Neural cell (in vitro differentiated cells): Measurements from ENCODE around the gene VPS13D. TPM values are rescaled to one million over a fixed set of nuclear protein-coding genes. Genes with fewer than 3 reads are reported as not detected.

Source experiments
- H2AFZ ChIP-seq: fragments of 200-600, 300-800 bp; sonication (generic), shearing (Covaris generic); 2 replicates; pipeline ENCODE4 v1.6.0; 2014; ENCODE audit warnings: low read depth, mild to moderate bottlenecking, antibody characterized with exemption, low read length, moderate library complexity
- H3F3A ChIP-seq: fragments of 200-600 bp; shearing (Covaris generic); 2 replicates; pipeline ENCODE4 v1.6.1; 2016; ENCODE audit warnings: mild to moderate bottlenecking, moderate library complexity, mixed read lengths, antibody characterized with exemption, low read length; ENCODE audit not compliant: insufficient read depth, poor library complexity, severe bottlenecking
- H3K27ac ChIP-seq: fragments of 200-600, 300-800 bp; sonication (generic), shearing (Covaris generic); 2 replicates; pipeline ENCODE4 v1.5.1; 2014; ENCODE audit warnings: mild to moderate bottlenecking, low read length, moderate library complexity
- H3K27me3 ChIP-seq: fragments of 300-800, 200-600 bp; sonication (generic), shearing (Covaris generic); 2 replicates; pipeline ENCODE4 v1.6.0; 2014; ENCODE audit warnings: mild to moderate bottlenecking, low read depth, low read length, moderate library complexity; ENCODE audit not compliant: insufficient read depth
- H3K36me3 ChIP-seq: fragments of 300-800, 200-600 bp; sonication (generic), shearing (Covaris generic); 2 replicates; pipeline ENCODE4 v1.5.1; 2014; ENCODE audit warnings: mild to moderate bottlenecking, antibody characterized with exemption, low read length, moderate library complexity; ENCODE audit not compliant: insufficient read depth
- H3K4me2 ChIP-seq: fragments of 300-800, 200-600 bp; sonication (generic), shearing (Covaris generic); 2 replicates; pipeline ENCODE4 v1.6.0; 2014; ENCODE audit warnings: mild to moderate bottlenecking, low read length
- H3K4me3 ChIP-seq: fragments of 300-800, 200-600 bp; sonication (generic), shearing (Covaris generic); 2 replicates; pipeline ENCODE4 v1.5.1; 2014; ENCODE audit warnings: mild to moderate bottlenecking, low read length, moderate library complexity
- H3K79me2 ChIP-seq: fragments of 200-600 bp; shearing (Covaris generic); replicated peaks from 2 replicates; pipeline ENCODE4 v1.6.0; 2014; ENCODE audit warnings: mild to moderate bottlenecking, low read length, moderate library complexity; ENCODE audit not compliant: insufficient read depth
- H3K9ac ChIP-seq: fragments of 300-800, 200-600 bp; sonication (generic), shearing (Covaris generic); 2 replicates; pipeline ENCODE4 v1.6.1; 2016; ENCODE audit warnings: mild to moderate bottlenecking, low read length, mixed read lengths
- H3K9me2 ChIP-seq: fragments of 200-600 bp; shearing (Covaris generic); 2 replicates; pipeline ENCODE4 v1.6.1; 2016; ENCODE audit warnings: mild to moderate bottlenecking, low read length, mixed read lengths; ENCODE audit not compliant: insufficient read depth
- H3K9me3 ChIP-seq: fragments of 200-600, 300-800 bp; sonication (generic), shearing (Covaris generic); 2 replicates; pipeline ENCODE4 v1.6.1; 2016; ENCODE audit warnings: mild to moderate bottlenecking, mixed run types, low read length, moderate library complexity, mixed read lengths
- H4K20me1 ChIP-seq: fragments of 200-600 bp; shearing (Covaris generic); 2 replicates; pipeline ENCODE4 v1.6.1; 2016; ENCODE audit warnings: mild to moderate bottlenecking, mixed run types; ENCODE audit not compliant: insufficient read depth
- CTCF ChIP-seq: fragments of 450-650 bp; IDR thresholded peaks from 2 replicates; pipeline ENCODE4 v1.5.1; 2014; ENCODE audit warnings: antibody characterized with exemption, mild to moderate bottlenecking, moderate library complexity; ENCODE audit not compliant: poor library complexity, severe bottlenecking
- EP300 ChIP-seq: fragments of 450-650 bp; conservative IDR thresholded peaks from 2 replicates; pipeline ENCODE4 v1.6.1; 2014; ENCODE audit warnings: antibody characterized with exemption, mild to moderate bottlenecking, moderate library complexity; ENCODE audit not compliant: poor library complexity, severe bottlenecking
- EZH2 ChIP-seq: fragments of 200-600, 300-800 bp; shearing (Covaris generic), sonication (generic); IDR thresholded peaks from 2 replicates; pipeline ENCODE4 v1.6.1; 2014; ENCODE audit warnings: antibody characterized with exemption, low read length, borderline replicate concordance, mild to moderate bottlenecking; ENCODE audit not compliant: insufficient read depth, poor library complexity, severe bottlenecking
- MXI1 ChIP-seq: fragments of 450-650 bp; conservative IDR thresholded peaks from 2 replicates; pipeline ENCODE4 v1.6.1; 2014; ENCODE audit warnings: antibody characterized with exemption, mild to moderate bottlenecking; ENCODE audit not compliant: poor library complexity, severe bottlenecking
- POLR2AphosphoS5 ChIP-seq: IDR thresholded peaks from 2 replicates; pipeline ENCODE4 v1.6.1; 2012
- RAD21 ChIP-seq: fragments of 450-650 bp; conservative IDR thresholded peaks from 2 replicates; pipeline ENCODE4 v1.6.1; 2014; ENCODE audit warnings: antibody characterized with exemption, mild to moderate bottlenecking, moderate library complexity
- REST ChIP-seq: IDR thresholded peaks from 2 replicates; pipeline ENCODE4 v1.6.1; 2012; ENCODE audit warnings: borderline replicate concordance
- SMC3 ChIP-seq: fragments of 450-650 bp; conservative IDR thresholded peaks from 2 replicates; pipeline ENCODE4 v1.6.1; 2014; ENCODE audit warnings: antibody characterized with exemption, mild to moderate bottlenecking, moderate library complexity; ENCODE audit not compliant: poor library complexity
- TAF1 ChIP-seq: IDR thresholded peaks from 2 replicates; pipeline ENCODE4 v1.6.1; 2012; ENCODE audit warnings: low read depth
- polyA plus RNA-seq: library from polyadenylated mRNA; depleted of rRNA; stranded (reverse); fragments of >200 nt; gene quantifications from 2 replicates; pipeline ENCODE4 v1.2.3, GENCODE V29; 2014

VPS13D gene
- polyA plus RNA-seq, 1 donor from 2014 or later = 24.5 TPM

GRCh38 chr1:12335815-12336214 is 106.0 kb downstream of the VPS13D start:
- Histone ChIP-seq H3K9me2 (no peaks in the 10 kb centered on the region), H3K79me2 (no peaks in the 10 kb centered on the region), H3K27ac (no peak overlapping the region), H3K9ac (no peak overlapping the region), H3K27me3 (no peaks in the 10 kb centered on the region), H3K4me3 (no peak overlapping the region), H4K20me1 (no peaks in the 10 kb centered on the region), H3K9me3 (no peaks in the 10 kb centered on the region), H3F3A (no peaks in the 10 kb centered on the region), H3K36me3 (peaks cover 29% of the 10 kb centered on the region), H3K4me2 (no peak overlapping the region), H2AFZ (no peak overlapping the region)
- no peak for TF ChIP-seq CTCF
- TF ChIP-seq TAF1 = no peak
- TF ChIP-seq REST = no peak
- TF ChIP-seq RAD21 = no peak

- H3K36me3 ChIP-seq = peaks cover 29% of the 10 kb centered on the region
- H3K27ac ChIP-seq = no peak overlapping the region
- no peak overlapping the region for H3K4me2 ChIP-seq
- H4K20me1 ChIP-seq = no peaks in the 10 kb centered on the region
- H3K9ac ChIP-seq = no peak overlapping the region
- H2AFZ ChIP-seq = no peak overlapping the region
- no peaks in the 10 kb centered on the region for H3K9me3 ChIP-seq
- H3K27me3 ChIP-seq = no peaks in the 10 kb centered on the region
- H3F3A ChIP-seq = no peaks in the 10 kb centered on the region
- no peak for TF ChIP-seq TAF1
- no peak for TF ChIP-seq CTCF
- no peak for TF ChIP-seq EZH2
- no peak for TF ChIP-seq RAD21
- TF ChIP-seq EP300 = no peak
- TF ChIP-seq REST = no peak
- TF ChIP-seq SMC3 = no peak
- TF ChIP-seq MXI1 = no peak
- no peak for TF ChIP-seq POLR2AphosphoS5
- no peaks in the 10 kb centered on the region for H3K79me2 ChIP-seq
- H3K9me2 ChIP-seq = no peaks in the 10 kb centered on the region
- H3K4me3 ChIP-seq = no peak overlapping the region
These were observed 106.6 kb downstream of the VPS13D start for GRCh38 chr1:12336413-12336812.
